ENCODE data around the gene SARS1. TPM values are rescaled to one million over a fixed set of nuclear protein-coding genes. Genes with fewer than 3 reads are reported as not detected.

SARS1 gene
- total RNA-seq, 1 donor from 2014 or later = 364 TPM

DNA sequence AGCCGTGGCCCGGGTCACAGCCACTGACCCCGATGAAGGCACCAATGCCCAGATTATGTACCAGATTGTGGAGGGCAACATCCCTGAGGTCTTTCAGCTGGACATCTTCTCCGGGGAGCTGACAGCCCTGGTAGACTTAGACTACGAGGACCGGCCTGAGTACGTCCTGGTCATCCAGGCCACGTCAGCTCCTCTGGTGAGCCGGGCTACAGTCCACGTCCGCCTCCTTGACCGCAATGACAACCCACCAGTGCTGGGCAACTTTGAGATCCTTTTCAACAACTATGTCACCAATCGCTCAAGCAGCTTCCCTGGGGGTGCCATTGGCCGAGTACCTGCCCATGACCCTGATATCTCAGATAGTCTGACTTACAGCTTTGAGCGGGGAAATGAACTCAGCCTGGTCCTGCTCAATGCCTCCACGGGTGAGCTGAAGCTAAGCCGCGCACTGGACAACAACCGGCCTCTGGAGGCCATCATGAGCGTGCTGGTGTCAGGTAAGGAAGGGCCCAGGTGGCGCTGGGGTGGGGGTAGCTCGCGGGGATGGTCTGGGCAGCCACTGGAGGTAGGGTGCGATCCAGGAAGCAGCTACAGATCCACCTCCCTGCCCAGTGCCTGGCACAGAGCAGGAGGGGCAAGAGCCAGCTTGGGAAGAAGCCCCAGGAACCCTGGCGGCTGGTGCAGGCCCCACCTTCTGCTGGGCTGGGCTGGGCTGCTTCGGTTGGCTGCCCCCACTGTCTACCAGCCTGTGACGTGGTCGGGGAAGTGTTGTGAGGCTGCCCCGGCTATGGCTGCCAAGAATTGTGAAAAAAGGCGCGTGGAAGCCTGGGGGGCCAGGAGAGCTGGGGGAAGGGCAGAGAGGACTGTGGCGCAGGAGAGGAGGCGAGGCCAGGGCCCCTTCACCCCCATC is 39.4 kb downstream of the SARS1 start:
- Mint-ChIP-seq H3K36me3 (ENCODE audit: unreplicated experiment) (no peaks in the 10 kb centered on the region), H3K4me3 (ENCODE audit: unreplicated experiment) (peak overlapping the region; percentile 6)
- no peak for DNase-seq (ENCODE audit: extremely low spot score, unreplicated experiment)

DNA sequence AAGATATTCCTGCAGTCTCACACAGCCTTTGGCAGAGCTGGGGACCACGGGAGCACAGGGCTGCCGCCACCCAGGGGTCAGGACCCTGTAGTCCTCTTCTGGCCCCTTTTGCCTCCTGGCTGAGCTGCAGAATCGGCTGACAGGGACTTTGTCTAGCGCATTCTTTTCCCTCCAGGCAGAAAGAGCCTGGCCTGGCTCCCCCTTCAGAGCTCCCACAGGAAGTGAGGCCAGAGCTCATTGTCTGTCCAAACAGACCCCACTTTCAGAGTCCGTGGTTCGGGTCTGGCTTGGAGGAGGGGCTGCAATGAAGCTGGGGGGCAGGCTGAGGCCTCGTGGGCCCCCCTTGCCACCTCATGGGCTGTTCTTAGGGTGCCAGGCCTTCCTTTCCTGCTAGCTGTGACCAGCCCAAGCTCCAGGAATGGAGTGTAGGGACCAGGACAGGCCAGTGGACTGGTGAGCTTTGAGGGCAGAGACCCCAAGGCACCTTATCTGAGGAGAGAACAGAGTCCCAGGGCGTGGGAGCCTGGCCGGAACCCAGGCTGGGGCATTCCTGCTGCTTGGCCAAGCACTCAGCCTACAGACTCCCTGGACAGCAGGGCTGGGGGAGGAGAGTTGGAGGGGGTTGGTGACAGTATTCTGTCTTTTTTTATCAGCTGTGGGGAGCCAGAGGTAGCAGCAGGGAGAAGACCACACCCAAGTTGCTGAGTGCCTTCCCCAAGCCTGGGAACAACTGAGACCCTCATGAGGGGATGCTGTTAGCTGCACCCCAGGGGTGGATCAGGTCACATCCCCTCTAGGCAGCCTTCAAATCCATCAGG is 40.3 kb downstream of the SARS1 start:
- Mint-ChIP-seq H3K4me3 (ENCODE audit: unreplicated experiment) (no peak overlapping the region), H3K9me3 (ENCODE audit: unreplicated experiment) (no peaks in the 10 kb centered on the region), H3K4me1 (ENCODE audit: unreplicated experiment) (peaks cover 33% of the 10 kb centered on the region), H3K27ac (ENCODE audit: unreplicated experiment) (peak overlapping the region; percentile 79), H3K27me3 (ENCODE audit: unreplicated experiment) (no peaks in the 10 kb centered on the region), H3K36me3 (ENCODE audit: unreplicated experiment) (no peaks in the 10 kb centered on the region)
- no peak for TF ChIP-seq CTCF (IDR thresholded peaks at IDR 0.05)
- no peak for DNase-seq (ENCODE audit: extremely low spot score, unreplicated experiment)

More for the DNA sequence above, 39.4 kb downstream of the SARS1 start:
- no peaks in the 10 kb centered on the region for H3K27me3 Mint-ChIP-seq (ENCODE audit: unreplicated experiment)
- no peaks in the 10 kb centered on the region for H3K9me3 Mint-ChIP-seq (ENCODE audit: unreplicated experiment)
- TF ChIP-seq CTCF (IDR thresholded peaks at IDR 0.05) = no peak
- H3K4me1 Mint-ChIP-seq (ENCODE audit: unreplicated experiment) = peaks cover 35% of the 10 kb centered on the region
- peak overlapping the region; percentile 79 for H3K27ac Mint-ChIP-seq (ENCODE audit: unreplicated experiment)

DNA sequence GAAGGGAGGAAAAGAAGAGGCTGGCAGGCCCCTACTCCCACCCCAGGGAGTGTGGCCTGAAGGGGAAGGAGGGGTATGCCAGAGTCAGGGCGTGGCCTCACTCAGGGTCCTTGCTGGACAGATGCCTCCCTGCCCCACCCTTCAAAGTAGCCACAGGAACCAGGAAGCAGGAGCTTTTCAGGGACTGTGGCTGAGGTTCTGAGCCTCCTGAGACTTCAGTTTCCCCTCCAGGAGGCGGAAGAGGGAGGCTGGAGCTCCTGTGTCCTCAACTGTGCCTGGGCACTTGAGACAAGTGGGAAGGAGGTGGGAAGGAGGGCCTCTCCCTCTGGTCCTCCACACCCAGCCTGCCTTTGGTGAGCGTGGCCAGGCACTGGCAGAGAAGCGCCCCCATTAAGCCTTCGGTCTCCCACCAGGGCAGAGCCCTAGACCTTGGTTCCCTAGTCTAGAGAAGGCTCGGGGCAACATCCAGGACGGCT is 40.9 kb downstream of the SARS1 start:
- no peak for TF ChIP-seq CTCF (IDR thresholded peaks at IDR 0.05)
- no peaks in the 10 kb centered on the region for H3K9me3 Mint-ChIP-seq (ENCODE audit: unreplicated experiment)
- peak overlapping the region; percentile 79 for H3K27ac Mint-ChIP-seq (ENCODE audit: unreplicated experiment)
- H3K27me3 Mint-ChIP-seq (ENCODE audit: unreplicated experiment) = no peaks in the 10 kb centered on the region
- H3K36me3 Mint-ChIP-seq (ENCODE audit: unreplicated experiment) = no peaks in the 10 kb centered on the region
- no peak for DNase-seq (ENCODE audit: extremely low spot score, unreplicated experiment)
- H3K4me3 Mint-ChIP-seq (ENCODE audit: unreplicated experiment) = no peak overlapping the region
- H3K4me1 Mint-ChIP-seq (ENCODE audit: unreplicated experiment) = peaks cover 30% of the 10 kb centered on the region

DNA sequence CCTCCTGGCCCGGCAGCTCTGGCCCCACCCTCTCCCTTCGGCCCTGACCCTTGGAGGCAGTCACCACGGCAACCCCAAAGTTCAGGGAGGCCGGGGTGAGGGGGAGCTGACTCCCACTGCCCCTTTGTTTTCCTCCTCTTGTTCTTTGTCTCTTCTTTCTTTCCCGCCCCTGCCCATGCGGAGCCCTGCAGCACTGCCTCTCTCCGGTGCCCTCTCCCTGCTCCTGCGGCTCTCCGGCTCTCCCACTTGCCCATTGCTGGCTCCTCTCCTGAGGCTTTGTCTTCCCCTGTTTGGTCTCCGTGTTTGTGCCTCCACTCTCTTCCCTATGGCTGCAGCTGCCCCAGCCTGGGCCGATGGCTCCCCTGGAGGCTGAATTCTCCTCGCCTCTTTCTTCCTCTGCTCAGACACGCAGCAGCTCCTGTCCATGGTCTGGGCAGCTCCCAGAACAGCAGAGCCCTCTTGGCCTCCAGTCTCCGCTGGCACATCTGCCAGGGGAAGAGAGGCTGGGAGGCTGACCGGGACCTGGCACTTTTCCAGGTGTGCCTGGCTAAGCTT is 41.5 kb downstream of the SARS1 start:
- TF ChIP-seq CTCF (IDR thresholded peaks at IDR 0.05) = peak; percentile 16
- Mint-ChIP-seq H3K36me3 (ENCODE audit: unreplicated experiment) (no peaks in the 10 kb centered on the region), H3K4me1 (ENCODE audit: unreplicated experiment) (peaks cover 30% of the 10 kb centered on the region), H3K27me3 (ENCODE audit: unreplicated experiment) (no peaks in the 10 kb centered on the region), H3K4me3 (ENCODE audit: unreplicated experiment) (peak overlapping the region; percentile 55), H3K9me3 (ENCODE audit: unreplicated experiment) (no peaks in the 10 kb centered on the region), H3K27ac (ENCODE audit: unreplicated experiment) (peak overlapping the region; percentile 60)
- no peak for DNase-seq (ENCODE audit: extremely low spot score, unreplicated experiment)

Data from osteocyte (in vitro differentiated cells).